Ammon's horn (tissue), 1 donor: Measurements from ENCODE around the gene C1QTNF3.
"Not testable (repeated sequence)": the region's sequence is repeated elsewhere in the genome, so short reads cannot be mapped to it uniquely, and the experiment has no call there.

ENCODE experiments used
- DNase-seq: peaks from one replicate; pipeline ENCODE4 v3.0.0-alpha.2; 2016; ENCODE audit warnings: low spot score

Gene C1QTNF3

DNA sequence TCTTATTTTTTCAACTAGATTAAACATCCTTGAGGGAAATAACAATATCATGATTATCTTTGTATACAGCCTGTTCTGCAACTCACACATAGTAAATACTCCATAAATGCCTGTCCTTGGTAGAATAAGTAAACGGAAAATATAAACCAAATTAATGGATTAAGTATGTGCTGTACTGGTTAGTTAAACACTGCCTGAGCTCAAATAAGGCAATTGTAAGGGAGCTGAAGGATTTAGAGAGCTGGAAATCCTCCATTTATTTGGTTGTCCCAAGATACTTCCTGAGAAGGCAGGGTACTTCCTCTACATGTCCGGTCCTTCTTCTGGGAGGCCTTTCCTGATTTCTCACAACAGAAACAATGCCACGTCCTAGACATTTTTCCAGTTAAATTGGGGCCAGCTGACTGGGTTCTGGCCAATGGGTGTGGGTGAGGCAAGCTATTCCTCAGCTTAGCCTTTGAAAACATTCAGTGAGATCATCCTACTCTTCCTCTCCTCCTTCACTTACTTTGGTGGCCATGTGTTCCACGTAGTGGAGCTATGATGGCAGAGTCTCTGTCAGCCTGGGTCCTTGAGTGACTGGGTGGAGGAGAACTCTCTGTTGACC lies 8.5 kb upstream of the C1QTNF3 start:
- no peak for DNase-seq

DNA sequence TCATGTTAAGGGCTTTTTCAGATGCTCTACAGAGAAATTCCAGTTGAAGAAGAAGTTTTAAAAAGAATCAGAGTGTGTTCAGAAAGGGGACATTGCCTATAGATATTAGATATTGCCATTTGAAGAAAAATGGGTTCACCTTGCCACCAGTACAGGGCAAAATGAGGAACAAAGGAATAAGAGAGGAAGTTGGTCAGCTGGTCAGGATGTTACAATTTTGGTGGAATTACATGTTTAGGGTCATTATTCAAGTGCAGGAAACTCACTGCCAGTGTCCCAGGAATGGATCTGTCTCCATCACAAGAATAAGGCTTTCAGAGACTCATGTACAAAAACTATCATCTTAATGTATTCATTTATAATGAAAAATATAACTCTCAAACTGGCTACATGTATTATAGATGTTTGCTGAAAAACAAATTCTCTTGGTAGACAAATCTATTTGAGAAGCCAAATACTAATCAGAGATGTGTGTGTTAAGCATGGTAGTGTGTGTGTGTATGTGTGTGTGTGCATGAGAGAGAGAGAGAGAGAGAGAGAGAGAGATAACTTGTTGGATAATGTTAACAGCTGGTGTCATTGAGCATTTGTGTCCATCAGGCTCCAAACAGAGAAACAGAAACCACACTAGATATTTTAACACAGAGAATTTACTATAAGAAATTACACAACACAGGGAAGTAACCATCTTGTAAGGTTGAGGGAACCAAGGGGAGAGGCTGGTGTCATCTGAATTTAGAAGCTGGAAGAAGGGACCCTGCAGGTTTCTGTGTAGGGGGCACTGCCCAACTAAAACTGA lies 5.0 kb upstream of the C1QTNF3 start:
- DNase-seq: no peak

DNA sequence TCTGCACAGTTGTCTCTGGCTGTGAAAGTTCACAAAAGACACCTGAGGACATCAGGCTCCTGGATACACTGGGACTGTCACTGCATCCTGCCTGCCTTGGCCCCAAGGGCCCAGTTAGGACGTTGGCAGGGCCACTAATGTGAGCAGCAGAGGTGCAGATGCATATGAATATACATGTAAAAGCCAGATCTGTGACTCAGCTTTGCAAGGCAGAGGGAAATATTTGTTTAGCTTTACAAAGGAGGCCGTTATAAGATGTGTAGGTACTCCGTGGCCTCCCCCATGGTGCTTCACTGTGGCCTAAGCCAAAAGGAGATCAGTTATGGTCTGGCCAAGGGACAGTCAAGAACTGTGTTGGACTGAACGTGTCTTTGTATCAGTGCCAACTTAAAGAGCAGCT lies 4.1 kb upstream of the C1QTNF3 start:
- no peak for DNase-seq

DNA sequence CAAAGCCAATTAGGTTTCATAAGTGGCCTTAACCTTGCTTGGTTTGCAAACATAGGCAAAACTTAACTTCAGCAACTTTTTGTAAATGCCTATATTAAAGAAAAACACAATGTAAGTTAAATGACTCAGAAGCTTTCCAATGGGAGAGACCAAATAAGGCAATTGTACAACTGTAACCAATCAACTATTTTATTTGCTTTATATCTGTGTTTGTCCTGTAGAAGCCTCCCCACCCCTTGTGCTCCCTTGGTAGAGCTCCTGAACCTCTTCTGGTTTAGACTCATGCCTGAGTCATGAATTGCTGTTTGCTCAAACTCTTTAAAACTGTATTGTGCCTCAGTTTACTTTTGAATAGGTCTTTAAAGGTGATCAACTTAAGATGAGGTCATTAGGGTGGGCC lies 3.0 kb upstream of the C1QTNF3 start:
- DNase-seq: no peak

DNA sequence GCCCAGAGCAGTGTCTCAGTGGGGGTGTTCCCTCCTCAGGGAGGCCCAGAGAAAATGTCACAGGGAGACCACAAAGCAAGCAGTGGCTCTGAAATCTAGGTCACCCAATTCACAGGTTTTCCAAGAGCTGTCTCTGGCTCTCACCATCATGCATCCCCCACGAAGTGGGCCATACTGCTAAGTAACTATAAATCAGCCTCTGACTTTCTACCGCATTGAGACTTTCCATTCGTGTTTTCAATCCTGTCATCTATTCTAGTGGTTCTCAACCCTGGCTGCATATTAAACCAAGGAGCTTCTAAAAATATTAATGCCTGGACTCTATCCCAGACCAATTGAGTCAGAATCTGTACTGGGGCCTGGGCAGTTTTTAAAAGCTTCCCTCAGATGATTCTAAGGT lies 2.0 kb upstream of the C1QTNF3 start:
- no peak for DNase-seq

DNA sequence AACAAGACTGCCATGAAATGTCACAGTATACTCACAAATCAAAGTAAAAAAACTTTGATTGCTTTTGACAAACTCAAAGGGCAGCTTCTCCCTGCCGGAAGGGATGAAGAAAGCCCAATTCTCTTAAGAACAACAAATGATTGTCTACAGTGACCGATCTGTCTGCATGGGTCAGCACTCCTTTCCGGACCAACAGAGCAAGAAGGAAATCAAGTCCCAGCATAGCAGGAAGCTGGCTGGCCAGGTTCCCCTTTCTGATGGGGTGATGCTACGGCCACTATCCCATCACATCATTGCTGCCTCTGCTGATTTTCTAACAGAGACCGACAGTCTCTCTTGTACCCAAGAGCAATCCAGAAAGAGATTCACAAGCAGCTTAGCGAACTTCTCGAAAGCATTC lies 692 bp downstream of the C1QTNF3 start:
- peak; percentile 78 for DNase-seq

DNA sequence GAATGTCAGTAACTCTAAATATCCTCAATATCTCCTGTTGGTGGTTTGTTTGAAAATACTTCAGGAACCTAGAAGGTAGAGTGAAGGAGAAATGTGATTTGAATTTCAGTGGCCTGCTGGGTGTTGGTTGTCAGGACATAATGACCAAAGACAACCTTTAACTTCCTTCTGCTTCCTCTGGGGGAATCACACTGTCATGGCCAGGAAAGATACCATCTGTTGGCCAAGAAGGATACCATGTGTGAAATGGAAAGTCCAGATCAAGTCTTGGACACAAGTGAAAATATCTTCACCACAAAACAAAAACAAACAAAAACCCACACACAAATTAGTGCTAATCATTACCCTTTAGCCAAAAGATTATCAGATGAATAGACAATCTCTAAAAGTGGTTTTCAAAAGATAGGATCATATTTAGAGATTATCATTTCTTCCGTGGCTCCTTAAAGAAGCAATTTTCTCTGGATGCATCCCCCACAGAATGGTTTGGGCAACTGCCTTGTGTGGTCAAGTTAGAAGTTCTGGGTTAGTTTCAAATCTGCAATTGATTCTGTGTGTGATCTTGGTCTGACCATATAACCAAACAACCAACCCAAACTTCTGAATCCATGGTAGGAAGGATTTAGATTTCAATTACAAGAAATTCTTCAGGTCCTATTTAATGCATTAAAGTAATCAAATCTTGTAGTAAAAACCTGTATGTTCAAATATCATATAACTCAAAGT lies 1.6 kb downstream of the C1QTNF3 start:
- DNase-seq: no peak

DNA sequence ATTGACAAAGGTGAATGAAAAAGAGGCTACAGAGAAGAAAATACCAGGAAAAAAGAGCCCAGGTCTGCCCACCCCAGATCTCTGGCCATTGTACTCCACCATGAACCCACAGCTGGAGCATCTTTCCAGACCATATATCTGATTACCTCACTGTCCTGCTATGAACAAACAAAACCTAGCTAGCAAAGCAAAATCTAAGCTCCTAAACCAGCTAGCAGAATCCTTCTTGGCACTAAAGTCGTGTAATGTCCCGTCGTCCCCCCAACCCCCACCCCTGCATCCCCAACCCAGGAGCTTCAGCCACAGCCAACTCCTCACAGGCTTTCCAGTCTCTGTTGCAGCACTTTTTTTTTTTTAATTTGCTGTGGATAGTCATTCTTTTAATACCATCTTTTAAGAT lies 2.5 kb downstream of the C1QTNF3 start:
- DNase-seq: no peak

DNA sequence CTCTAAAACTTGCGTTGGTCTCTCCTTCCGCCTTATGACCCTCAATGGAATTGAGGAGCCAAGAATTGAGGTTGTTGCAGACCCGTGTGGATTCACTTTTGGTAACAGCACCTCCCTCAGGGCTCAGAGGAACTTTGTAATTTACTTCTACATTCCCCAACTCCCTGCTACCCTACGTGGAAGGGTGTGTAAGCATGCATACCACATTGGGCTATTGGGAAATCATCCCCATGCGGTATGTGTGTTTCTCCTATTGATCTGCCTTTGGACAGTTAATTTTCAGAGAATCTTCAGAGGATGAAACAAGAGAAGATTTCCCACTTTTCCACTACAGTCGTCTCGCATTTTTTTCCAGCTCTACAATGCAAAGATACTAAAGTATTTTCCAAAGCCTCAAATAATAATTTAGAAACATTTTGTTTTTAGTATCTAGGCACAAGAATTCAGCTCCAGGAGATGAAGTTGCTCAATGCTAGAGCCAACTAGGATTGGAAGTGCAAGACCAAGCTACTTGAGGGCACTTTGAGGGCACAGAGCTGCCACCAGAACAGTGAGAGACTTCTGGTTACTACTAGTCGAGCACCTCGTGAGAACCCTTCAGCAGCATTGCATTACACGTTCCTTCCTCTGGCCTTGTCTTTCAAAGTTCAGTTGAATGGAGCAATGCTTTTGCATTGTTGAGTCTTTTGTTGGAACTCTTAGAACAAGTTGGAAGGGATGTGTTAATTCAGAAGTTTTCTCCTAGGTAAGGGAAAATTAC lies 3.4 kb downstream of the C1QTNF3 start:
- no peak for DNase-seq

DNA sequence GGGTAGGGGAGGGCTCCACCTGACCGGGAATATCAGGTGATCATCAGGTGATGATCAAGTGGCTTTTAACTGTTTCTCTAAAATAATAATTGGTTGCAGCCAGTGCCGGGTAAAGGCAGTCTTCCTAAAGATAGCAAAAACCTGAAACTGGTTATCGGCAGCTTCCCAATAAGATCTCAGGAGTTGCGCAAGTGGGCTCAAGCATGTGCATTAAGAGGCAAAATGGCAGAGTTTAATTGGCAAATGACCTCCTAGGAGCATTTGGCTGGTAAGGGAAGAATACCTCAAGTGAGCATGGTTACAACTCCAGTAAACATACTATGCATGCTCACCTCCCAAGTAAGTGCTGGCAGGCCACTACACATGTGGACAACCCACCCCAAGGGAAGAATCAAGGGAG lies 4.2 kb downstream of the C1QTNF3 start:
- DNase-seq: no peak

DNA sequence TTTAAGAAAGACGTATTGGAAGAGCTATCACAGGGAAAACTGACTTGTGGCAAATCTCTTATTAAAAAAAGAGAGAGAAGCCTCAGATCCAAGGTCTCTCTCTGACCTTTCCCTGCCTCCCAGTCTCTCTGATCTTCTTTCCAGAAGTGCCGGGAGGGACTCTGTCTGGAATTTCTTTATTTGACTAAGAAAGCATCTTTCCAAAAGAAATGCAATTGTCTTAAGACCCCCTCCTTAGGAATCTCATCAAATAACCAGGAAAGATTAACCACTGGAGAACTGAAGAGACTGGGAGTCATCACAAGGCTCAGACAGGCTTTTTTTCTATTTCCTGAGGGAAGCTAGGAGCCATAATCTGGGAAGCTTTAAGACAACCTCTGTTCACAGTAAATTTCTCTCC lies 4.6 kb downstream of the C1QTNF3 start:
- DNase-seq: no peak

DNA sequence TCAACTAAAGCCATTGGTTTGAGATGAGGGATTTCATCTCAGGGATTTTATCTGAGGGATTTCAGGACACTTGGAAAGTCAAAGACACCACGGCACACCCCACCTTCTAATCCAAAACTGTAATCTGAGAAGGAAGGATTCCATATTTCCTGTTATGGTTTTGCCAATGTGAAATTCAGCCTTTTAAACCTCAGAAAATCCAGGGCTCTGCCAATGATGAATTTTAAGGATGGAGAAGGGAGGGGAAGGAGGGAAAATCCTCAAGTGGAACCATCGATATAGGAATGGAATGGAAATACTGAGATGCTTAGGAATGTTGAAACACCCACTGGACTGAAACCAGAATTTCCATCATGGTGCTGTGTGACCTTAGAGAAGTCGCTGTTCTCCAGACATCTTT lies 5.3 kb downstream of the C1QTNF3 start:
- DNase-seq: no peak

DNA sequence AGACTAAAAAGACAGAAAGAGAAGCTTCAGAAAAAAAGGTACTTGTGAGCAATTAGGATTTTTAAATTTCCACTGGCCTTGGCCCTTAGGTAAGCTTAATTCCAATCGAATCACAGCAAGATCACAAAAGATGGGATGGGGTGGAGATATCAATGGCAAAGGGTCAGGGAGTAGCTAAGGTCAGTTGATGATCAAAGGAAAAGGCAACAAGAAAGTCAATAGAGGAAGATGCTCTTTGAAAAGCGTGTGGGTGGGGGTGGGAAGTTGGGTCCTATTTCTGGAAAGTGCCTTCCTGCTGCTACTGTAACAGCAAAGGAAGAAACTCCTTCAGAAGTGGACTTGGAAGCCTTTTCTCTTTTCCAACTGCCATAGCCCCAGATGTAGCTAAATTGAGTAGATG lies 7.3 kb downstream of the C1QTNF3 start:
- no peak for DNase-seq

DNA sequence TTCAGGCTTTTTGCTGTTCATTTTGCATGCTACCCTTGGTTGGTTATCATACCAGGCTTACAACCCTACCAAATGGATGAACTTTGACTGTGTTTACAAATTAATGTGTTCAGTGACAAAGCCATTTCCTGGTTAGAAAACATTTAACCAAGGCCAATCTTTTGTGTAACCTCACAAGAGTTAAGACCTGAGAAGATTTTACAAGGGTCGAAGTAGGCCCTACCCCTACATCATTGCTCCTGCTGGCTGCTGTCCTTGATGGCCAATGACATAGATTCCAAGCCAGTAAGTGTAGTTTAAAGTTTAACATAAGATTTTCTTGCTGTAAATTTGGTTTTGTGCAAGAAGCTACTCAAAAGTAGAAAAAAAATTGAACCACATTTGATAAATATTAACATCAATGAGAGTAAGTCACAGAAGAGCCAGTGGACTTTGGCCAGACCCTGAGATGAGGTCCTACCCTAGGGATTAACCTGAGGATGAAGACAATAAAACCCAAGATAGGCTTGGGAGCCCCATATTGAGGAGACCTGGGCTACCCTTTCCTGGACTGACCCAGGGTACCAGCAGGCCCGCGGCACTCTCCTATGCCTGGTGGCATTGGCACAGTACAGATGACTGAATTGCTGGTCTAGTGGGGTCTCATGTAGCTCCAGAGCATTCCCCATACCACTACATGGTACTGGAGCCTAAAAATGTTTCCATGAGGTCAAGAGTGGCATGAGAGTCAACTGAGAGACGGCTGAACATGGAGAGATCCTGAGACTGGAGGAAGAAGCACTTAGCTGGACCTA lies 8.3 kb downstream of the C1QTNF3 start:
- DNase-seq: no peak

DNA sequence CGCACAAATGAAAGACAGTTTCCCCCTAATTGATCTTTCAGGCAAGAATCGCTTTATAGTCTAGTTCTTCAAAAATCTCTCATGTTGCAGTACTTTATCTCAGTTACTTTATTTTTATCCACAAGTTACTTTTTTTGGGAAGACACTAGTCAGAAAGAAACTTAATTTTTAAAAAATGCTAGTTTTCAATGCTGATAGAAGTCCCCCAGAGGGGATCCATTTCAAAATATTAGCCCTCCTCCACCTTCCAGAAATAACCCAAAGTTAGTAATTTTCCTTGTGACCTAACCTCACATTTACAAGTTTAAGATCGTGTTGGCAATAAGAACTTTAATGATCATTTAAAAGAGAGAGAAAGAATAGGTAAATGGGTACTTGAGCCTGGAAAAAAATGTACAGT lies 11.0 kb downstream of the C1QTNF3 start:
- no peak for DNase-seq

DNA sequence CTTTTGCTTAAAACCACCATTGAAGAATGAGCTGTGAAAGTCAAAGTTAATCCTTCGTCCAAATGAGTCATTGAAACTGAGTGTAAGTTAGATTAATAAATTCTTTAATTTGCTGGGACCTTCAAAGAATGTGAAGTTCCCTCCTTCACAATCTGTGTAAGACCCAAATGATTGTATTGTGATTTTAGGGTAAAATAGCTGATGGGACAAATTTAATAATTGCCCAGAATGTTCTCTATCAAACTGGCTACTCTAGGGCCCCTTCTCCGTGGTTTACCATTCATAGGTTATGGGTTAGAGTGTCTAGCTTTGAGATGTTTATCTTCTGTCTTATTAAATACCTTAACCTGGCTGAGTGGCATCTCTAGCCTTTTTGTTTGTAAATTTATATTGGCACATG lies 11.9 kb downstream of the C1QTNF3 start:
- no peak for DNase-seq

DNA sequence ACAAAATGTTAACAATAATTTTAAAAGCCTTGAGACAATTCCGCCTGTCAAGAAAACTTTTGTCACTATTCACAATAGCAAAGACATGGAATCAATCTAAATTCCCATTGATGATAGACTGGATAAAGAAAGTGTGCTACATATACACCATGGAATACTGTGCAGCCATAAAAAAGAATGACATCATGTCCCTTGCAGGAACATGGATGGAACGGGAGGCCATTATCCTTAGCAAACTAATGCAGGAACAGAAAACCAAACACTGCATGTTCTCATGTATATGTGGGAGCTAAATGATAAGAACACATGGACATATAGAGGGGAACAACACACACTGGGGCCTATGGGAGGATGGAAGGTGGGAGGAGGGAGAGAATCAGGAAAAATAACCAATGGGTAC lies 12.4 kb downstream of the C1QTNF3 start:
- DNase-seq: not testable (repeated sequence)

DNA sequence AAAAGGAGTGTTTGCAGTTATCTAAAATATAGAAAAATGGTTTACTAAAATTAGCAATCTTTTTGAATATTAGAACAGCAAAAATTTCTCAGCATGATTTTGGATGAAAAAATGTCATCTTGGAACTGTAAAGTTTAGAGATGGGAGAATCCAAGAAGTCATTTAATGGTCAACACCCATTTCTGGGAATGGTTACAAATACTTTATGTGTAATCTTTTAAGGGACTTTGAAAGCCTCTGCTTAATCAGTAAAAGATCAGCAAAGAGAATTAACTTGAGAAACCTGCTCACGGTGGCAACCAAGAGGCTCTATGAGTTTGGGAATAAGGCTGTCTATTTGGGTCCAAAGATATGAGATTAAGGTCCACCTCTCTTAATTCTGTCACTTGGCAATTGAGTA lies 13.0 kb downstream of the C1QTNF3 start:
- DNase-seq: no peak

DNA sequence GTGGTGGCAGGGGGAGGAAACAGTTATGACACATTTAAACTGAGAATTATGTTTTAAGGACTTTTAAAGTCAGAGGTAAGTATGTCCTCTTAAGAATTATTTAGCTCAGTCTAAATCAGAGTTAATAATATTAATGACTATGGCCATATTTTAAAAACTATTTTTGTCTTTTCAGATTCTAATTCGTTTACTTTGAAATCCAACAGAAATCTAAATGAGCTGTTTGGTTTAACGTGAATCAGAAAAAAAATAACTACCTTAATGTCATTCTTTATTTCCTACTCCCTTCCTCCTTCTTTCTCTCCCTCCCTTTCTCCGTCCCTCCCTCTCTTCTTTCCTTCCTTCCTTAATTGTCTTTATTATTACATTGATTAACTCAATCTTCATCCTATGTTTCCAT lies 14.7 kb downstream of the C1QTNF3 start:
- DNase-seq: no peak

DNA sequence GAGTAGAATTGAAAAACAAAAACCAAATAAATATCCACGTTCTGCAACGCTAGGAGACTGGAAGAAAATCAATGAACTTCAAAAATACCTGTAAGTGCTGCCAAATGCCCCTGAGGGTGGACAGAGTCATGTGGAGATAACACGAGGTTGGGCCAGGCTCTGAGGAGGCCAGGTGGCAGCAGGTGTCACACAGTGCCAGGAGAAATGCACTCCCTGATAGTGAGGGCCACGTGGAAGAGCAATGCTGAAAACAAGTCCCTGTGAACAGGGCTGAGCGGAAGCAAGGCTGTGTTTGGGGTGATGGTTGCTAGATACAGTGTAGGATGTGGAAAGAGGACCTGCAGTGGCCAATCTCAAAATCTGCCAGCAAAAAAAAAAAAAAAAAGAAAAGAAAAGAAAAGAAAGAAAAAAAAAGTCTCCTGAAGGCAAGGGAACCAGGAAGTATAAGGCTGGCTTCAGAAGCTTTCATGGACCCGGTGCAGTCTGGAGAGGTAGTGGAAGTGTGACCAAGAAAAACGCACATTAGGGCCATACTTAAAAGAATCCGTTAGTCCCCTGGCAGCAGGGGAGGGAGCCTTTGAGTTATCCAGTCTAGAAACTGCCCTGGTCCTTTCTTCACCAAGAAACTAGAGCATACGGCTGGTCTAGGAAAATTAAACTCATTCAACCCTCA lies 16.8 kb downstream of the C1QTNF3 start:
- no peak for DNase-seq

DNA sequence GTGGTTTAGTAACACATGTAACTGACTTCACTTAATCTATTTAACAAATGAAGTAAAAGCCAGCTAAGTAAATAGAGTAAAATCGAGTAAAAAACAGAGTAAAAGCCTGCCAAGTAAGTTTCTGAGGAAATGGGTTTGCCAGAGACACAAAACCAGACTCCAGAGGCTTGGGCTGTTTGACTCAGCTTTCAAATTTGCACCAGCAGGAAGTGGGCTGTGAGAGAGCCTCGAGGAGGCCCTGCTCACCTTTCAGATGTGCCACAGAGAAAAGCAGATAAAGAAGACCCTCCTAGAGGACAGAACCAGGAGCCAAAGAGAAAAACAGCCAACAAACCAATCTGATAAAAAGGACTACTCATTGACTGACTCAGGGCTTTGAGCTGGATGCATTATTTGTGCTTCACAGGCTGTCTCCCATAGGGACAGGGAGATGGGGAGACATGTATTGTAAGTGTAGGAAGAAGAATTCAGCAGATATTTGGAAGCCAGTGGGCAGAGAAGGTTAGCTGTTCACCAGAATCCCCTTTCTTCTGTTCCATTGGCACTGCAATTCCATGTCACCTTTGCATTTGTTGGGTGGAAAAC lies 20.8 kb downstream of the C1QTNF3 start:
- no peak for DNase-seq
